Body of pancreas (tissue), 4 donors: ENCODE results near the gene DZIP1.

Source experiments
- CTCF ChIP-seq, 7 experiments: fragments of 450-650 bp in 4 of 7; fragments of 200-600 bp in 3 of 7; sonication (generic) in 3 of 7; IDR thresholded peaks; one replicate each; pipeline ENCODE4 v1.5.1; 2016 to 2019; ENCODE audit warnings: antibody characterized with exemption in 7 of 7
- POLR2A ChIP-seq, 3 donors: fragments of 450-650 bp; IDR thresholded peaks; one replicate each; pipeline ENCODE4 v1.6.1; 2016; ENCODE audit warnings: antibody characterized with exemption in 3 of 3, mild to moderate bottlenecking in 2 of 3

DNA sequence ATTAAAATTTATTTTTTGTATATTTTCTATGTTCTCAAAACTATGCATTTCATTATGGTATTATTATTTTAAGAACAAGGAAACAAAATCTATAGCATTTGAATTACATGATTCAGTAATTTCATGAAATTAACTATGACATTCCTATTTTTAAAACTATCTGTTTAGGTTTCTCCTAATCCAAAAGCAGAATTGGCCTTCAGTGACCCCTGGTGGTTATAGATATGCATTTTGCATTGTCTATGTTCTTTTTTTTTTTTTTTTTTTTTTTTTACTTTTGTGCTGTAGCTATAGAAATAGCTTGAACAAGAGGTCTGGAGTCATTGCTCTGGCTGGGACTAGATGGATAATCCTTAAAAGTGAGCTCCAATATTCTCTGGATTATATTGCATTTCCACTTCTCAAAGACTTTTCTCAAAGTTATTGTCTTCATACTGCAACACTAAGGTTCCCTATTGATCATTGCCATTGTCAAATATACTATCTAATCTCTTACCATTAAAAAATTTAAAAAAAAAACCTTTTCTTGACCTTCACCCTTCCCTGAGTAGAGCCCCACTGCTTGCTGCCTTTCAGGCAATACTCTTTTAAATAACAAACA, 16.6 kb upstream of the DZIP1 start:
- peak in 6 of 7 experiments; percentile 26 to 68 (median 62) for TF ChIP-seq CTCF (IDR thresholded peaks at IDR 0.05)
- TF ChIP-seq POLR2A (IDR thresholded peaks at IDR 0.05) = no peak
